Thyroid gland (tissue), 4 donors: ENCODE data around the gene PPP5C.

Experiments
- POLR2A ChIP-seq, 2 donors: fragments of 450-650 bp; IDR thresholded peaks; one replicate each; pipeline ENCODE4 v1.6.1; 2017; ENCODE audit warnings: antibody characterized with exemption in 2 of 2, mild to moderate bottlenecking in 2 of 2, moderate library complexity in 1 of 2
- TF ChIP-seq, protein P1 (sequence below), 6 experiments: fragments of 200-600 bp in 3 of 6; fragments of 450-650 bp in 3 of 6; sonication (generic) in 3 of 6; IDR thresholded peaks; one replicate each; pipeline ENCODE4 v1.5.1; 2016 to 2019; ENCODE audit warnings: antibody characterized with exemption in 6 of 6, mild to moderate bottlenecking in 2 of 6, inconsistent platforms in 1 of 6, moderate library complexity in 1 of 6

DNA sequence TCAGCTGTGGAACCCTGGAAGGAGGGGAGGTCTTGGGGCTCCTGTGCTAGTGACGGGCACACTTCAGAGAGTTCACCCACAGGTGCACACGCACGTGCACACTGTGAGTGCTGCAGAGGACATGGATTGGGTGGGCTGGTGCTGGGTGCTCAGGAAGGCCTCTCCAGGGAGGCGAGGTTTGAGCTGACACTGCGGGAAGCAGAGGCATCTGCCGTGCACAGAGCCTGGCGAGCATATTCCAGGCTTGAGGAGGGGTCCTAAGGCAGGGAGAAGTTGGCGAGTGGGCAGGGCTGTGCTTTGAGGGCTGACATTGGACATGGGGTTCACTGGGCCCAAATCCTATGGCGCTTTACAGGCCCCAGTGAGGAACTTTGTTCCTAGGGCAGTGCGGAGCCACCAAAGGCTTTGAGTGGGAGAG is 40.8 kb downstream of the PPP5C start:
- TF ChIP-seq POLR2A (IDR thresholded peaks at IDR 0.05): no peak
- TF ChIP-seq, protein P1, sequence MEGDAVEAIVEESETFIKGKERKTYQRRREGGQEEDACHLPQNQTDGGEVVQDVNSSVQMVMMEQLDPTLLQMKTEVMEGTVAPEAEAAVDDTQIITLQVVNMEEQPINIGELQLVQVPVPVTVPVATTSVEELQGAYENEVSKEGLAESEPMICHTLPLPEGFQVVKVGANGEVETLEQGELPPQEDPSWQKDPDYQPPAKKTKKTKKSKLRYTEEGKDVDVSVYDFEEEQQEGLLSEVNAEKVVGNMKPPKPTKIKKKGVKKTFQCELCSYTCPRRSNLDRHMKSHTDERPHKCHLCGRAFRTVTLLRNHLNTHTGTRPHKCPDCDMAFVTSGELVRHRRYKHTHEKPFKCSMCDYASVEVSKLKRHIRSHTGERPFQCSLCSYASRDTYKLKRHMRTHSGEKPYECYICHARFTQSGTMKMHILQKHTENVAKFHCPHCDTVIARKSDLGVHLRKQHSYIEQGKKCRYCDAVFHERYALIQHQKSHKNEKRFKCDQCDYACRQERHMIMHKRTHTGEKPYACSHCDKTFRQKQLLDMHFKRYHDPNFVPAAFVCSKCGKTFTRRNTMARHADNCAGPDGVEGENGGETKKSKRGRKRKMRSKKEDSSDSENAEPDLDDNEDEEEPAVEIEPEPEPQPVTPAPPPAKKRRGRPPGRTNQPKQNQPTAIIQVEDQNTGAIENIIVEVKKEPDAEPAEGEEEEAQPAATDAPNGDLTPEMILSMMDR (IDR thresholded peaks at IDR 0.05): no peak
